ENCODE measurements around the gene TSR3.

TSR3 gene

GRCh38 chr16:1337486-1337885 is 14.2 kb downstream of the TSR3 start:
- no peak overlapping the region for H3K4me3 ChIP-seq (ENCODE audit: control insufficient read depth, low read depth, low read length)
- no peak for TF ChIP-seq CTCF (conservative IDR thresholded peaks at IDR 0.05; ENCODE audit: control insufficient read depth, insufficient read depth, low read depth, low read length)
- DNase-seq (ENCODE audit: low read depth), result no peak

- no peak for DNase-seq (ENCODE audit: low read depth)
Observed at GRCh38 chr16:1336619-1337018, 15.1 kb downstream of the TSR3 start.

GRCh38 chr16:1335996-1336395 is 15.7 kb downstream of the TSR3 start:
- DNase-seq (ENCODE audit: low read depth), result no peak
- H3K4me3 ChIP-seq (ENCODE audit: control insufficient read depth, low read depth, low read length), result no peak overlapping the region
- no peak for TF ChIP-seq CTCF (conservative IDR thresholded peaks at IDR 0.05; ENCODE audit: control insufficient read depth, insufficient read depth, low read depth, low read length)

More at GRCh38 chr16:1336619-1337018, 15.1 kb downstream of the TSR3 start:
- H3K4me3 ChIP-seq (ENCODE audit: control insufficient read depth, low read depth, low read length), result no peak overlapping the region
- no peak for TF ChIP-seq CTCF (conservative IDR thresholded peaks at IDR 0.05; ENCODE audit: control insufficient read depth, insufficient read depth, low read depth, low read length)

GRCh38 chr16:1335211-1335971 is 16.3 kb downstream of the TSR3 start:
- no peak overlapping the region for H3K4me3 ChIP-seq (ENCODE audit: control insufficient read depth, low read depth, low read length)
- DNase-seq (ENCODE audit: low read depth), result no peak
- no peak for TF ChIP-seq CTCF (conservative IDR thresholded peaks at IDR 0.05; ENCODE audit: control insufficient read depth, insufficient read depth, low read depth, low read length)

GRCh38 chr16:1334739-1335138 is 16.9 kb downstream of the TSR3 start:
- H3K4me3 ChIP-seq (ENCODE audit: control insufficient read depth, low read depth, low read length), result no peak overlapping the region
- no peak for TF ChIP-seq CTCF (conservative IDR thresholded peaks at IDR 0.05; ENCODE audit: control insufficient read depth, insufficient read depth, low read depth, low read length)
- no peak for DNase-seq (ENCODE audit: low read depth)

- H3K4me3 ChIP-seq (ENCODE audit: control insufficient read depth, low read depth, low read length), result no peak overlapping the region
- no peak for TF ChIP-seq CTCF (conservative IDR thresholded peaks at IDR 0.05; ENCODE audit: control insufficient read depth, insufficient read depth, low read depth, low read length)
- no peak for DNase-seq (ENCODE audit: low read depth)
Observed at GRCh38 chr16:1333854-1334700, 17.6 kb downstream of the TSR3 start.
